Stomach smooth muscle (tissue), 2 donors: ENCODE results near the gene CSTB.

ENCODE experiments used
- H3K27ac ChIP-seq: one replicate; pipeline ENCODE4 v1.7.0; 2013; ENCODE audit warnings: mild to moderate bottlenecking, low read length, inconsistent platforms
- H3K27me3 ChIP-seq, 2 donors: one replicate each; pipeline ENCODE4 v1.7.0; 2013; ENCODE audit warnings: low read length in 2 of 2; ENCODE audit not compliant: insufficient read depth in 2 of 2, control insufficient read depth in 1 of 2
- H3K36me3 ChIP-seq, 2 donors: one replicate each; pipeline ENCODE4 v1.7.0; 2013; ENCODE audit warnings: low read length in 2 of 2; ENCODE audit not compliant: control insufficient read depth in 2 of 2, insufficient read depth in 2 of 2
- H3K4me1 ChIP-seq: one replicate; pipeline ENCODE4 v1.7.0; 2013; ENCODE audit warnings: low read length; ENCODE audit not compliant: control insufficient read depth, insufficient read depth
- H3K4me3 ChIP-seq, 2 donors: one replicate each; pipeline ENCODE4 v1.7.0; 2013; ENCODE audit warnings: low read length in 2 of 2
- H3K9ac ChIP-seq, 2 donors: one replicate each; pipeline ENCODE4 v1.7.0; 2013; ENCODE audit warnings: low read length in 2 of 2, mild to moderate bottlenecking in 1 of 2
- H3K9me3 ChIP-seq, 2 donors: one replicate each; pipeline ENCODE4 v1.7.0; 2013; ENCODE audit warnings: low read length in 2 of 2; ENCODE audit not compliant: control insufficient read depth in 2 of 2
- donor health status: healthy.
- donor health status: Pancreatic carcinoma.

CSTB gene

GRCh38 chr21:43774163-43774562 is 1.9 kb downstream of the CSTB start:
- Histone ChIP-seq H3K9me3 (no peaks in the 10 kb centered on the region), H3K36me3 (peaks cover 12 to 17% of the 10 kb centered on the region in 2 donors), H3K27ac (no peak overlapping the region), H3K27me3 (no peaks in the 10 kb centered on the region), H3K4me3 (no peak overlapping the region), H3K4me1 (peaks cover 15% of the 10 kb centered on the region), H3K9ac (no peak overlapping the region)

- Histone ChIP-seq H3K27ac (no peak overlapping the region), H3K9ac (no peak overlapping the region), H3K4me3 (no peak overlapping the region), H3K4me1 (peaks cover 15% of the 10 kb centered on the region), H3K27me3 (no peaks in the 10 kb centered on the region), H3K9me3 (no peaks in the 10 kb centered on the region), H3K36me3 (peaks cover 12 to 17% of the 10 kb centered on the region in 2 donors)
Observed at GRCh38 chr21:43772425-43772821, 3.7 kb downstream of the CSTB start.

- H3K9me3 ChIP-seq: no peaks in the 10 kb centered on the region
- H3K27ac ChIP-seq: no peak overlapping the region
- H3K9ac ChIP-seq: no peak overlapping the region
- H3K4me1 ChIP-seq: peaks cover 15% of the 10 kb centered on the region
- peaks cover 12 to 17% of the 10 kb centered on the region in 2 donors for H3K36me3 ChIP-seq
- no peak overlapping the region for H3K4me3 ChIP-seq
- no peaks in the 10 kb centered on the region for H3K27me3 ChIP-seq
Observed at GRCh38 chr21:43771698-43772424, 4.2 kb downstream of the CSTB start.

GRCh38 chr21:43771199-43771675 is 4.9 kb downstream of the CSTB start:
- Histone ChIP-seq H3K4me1 (peaks cover 17% of the 10 kb centered on the region), H3K27ac (no peak overlapping the region), H3K4me3 (no peak overlapping the region), H3K9ac (no peak overlapping the region), H3K9me3 (no peaks in the 10 kb centered on the region), H3K36me3 (peaks cover 12 to 17% of the 10 kb centered on the region in 2 donors), H3K27me3 (no peaks in the 10 kb centered on the region)

- Histone ChIP-seq H3K27ac (no peak overlapping the region), H3K9ac (no peak overlapping the region), H3K4me3 (no peak overlapping the region), H3K4me1 (peaks cover 9% of the 10 kb centered on the region), H3K27me3 (no peaks in the 10 kb centered on the region), H3K9me3 (no peaks in the 10 kb centered on the region), H3K36me3 (peaks cover 12 to 17% of the 10 kb centered on the region in 2 donors)
Observed at GRCh38 chr21:43770066-43770655, 5.9 kb downstream of the CSTB start.

GRCh38 chr21:43769325-43769958 is 6.7 kb downstream of the CSTB start:
- Histone ChIP-seq H3K4me3 (no peak overlapping the region), H3K27ac (no peak overlapping the region), H3K36me3 (peaks cover 12 to 16% of the 10 kb centered on the region in 2 donors), H3K4me1 (peaks cover 4% of the 10 kb centered on the region), H3K9ac (no peak overlapping the region), H3K9me3 (no peaks in the 10 kb centered on the region), H3K27me3 (no peaks in the 10 kb centered on the region)

- Histone ChIP-seq H3K27ac (no peak overlapping the region), H3K9ac (no peak overlapping the region), H3K9me3 (no peaks in the 10 kb centered on the region)
Observed at GRCh38 chr21:43768868-43769167, 7.3 kb downstream of the CSTB start.

GRCh38 chr21:43767984-43768867 is 7.9 kb downstream of the CSTB start:
- peaks cover 2% of the 10 kb centered on the region for H3K4me1 ChIP-seq
- H3K36me3 ChIP-seq: peaks cover 3% of the 10 kb centered on the region in 2 donors
- H3K27me3 ChIP-seq: no peaks in the 10 kb centered on the region
- H3K27ac ChIP-seq: no peak overlapping the region
- H3K9ac ChIP-seq: no peak overlapping the region
- H3K9me3 ChIP-seq: no peaks in the 10 kb centered on the region
- H3K4me3 ChIP-seq: no peak overlapping the region

More at GRCh38 chr21:43768868-43769167, 7.3 kb downstream of the CSTB start:
- Histone ChIP-seq H3K36me3 (peaks cover 7 to 9% of the 10 kb centered on the region in 2 donors), H3K27me3 (no peaks in the 10 kb centered on the region), H3K4me1 (peaks cover 2% of the 10 kb centered on the region), H3K4me3 (no peak overlapping the region)

GRCh38 chr21:43767498-43767983 is 8.6 kb downstream of the CSTB start:
- Histone ChIP-seq H3K27ac (no peak overlapping the region), H3K27me3 (no peaks in the 10 kb centered on the region), H3K36me3 (no peaks in the 10 kb centered on the region), H3K4me1 (peaks cover 2% of the 10 kb centered on the region), H3K4me3 (no peak overlapping the region), H3K9me3 (peaks cover 0 to 4% of the 10 kb centered on the region in 2 donors), H3K9ac (no peak overlapping the region)

GRCh38 chr21:43766734-43767497 is 9.2 kb downstream of the CSTB start:
- Histone ChIP-seq H3K9ac (no peak overlapping the region), H3K27ac (no peak overlapping the region), H3K27me3 (no peaks in the 10 kb centered on the region), H3K4me1 (peaks cover 2% of the 10 kb centered on the region), H3K36me3 (no peaks in the 10 kb centered on the region), H3K9me3 (peaks cover 0 to 4% of the 10 kb centered on the region in 2 donors), H3K4me3 (no peak overlapping the region)
